T-helper 9 cell (primary cell): ENCODE results near the gene LARGE1.

Source experiments
- DNase-seq: peaks from one replicate; pipeline ENCODE4 v3.0.0-alpha.2; 2020

Gene LARGE1

DNA sequence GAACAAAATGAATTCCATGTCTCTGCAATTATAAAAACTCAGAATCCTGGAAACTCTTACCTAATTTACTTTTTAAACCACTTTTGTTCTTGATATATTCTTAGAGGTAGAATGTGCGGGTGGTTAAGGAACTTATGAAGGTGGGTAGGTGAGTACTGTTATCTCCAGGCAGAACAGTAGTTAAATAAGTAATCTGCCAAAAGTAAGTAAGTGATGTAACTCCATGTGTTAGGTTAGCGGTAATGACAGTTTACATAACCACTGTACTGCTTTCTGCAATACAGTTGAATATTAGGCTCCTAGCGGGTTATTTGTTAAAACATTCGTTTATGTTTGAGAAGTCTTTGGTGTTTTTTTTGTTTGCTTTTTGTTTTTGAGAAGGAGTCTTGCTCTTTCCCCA, 7.1 kb downstream of the LARGE1 start:
- DNase-seq: no peak

- DNase-seq: no peak
Measured at GRCh38 chr22:33909911-33910310, 10.4 kb downstream of the LARGE1 start.

DNA sequence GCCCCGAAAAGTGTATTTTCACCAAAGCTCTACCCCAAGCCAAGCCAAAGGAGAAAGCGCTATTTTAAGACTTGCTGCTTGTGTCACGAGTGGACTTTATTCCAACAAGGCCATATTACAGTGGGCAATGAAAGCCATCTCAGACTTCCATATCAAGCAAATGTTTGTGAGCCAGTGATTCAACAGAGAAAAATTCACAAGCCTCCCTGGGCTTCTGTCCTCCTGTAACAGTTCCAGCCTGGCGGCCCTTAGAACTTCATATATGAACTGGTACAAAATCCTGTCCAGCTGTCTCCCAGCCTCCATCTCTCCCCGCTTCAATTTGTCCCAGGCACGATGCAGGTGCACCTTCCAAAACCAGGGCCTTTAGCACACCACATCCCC, 11.2 kb downstream of the LARGE1 start:
- DNase-seq: no peak

- DNase-seq: no peak
Measured at GRCh38 chr22:33908171-33909074, 11.9 kb downstream of the LARGE1 start.

- DNase-seq: no peak
Measured at GRCh38 chr22:33906954-33907353, 13.3 kb downstream of the LARGE1 start.

- no peak for DNase-seq
Measured at GRCh38 chr22:33906475-33906874, 13.8 kb downstream of the LARGE1 start.

DNA sequence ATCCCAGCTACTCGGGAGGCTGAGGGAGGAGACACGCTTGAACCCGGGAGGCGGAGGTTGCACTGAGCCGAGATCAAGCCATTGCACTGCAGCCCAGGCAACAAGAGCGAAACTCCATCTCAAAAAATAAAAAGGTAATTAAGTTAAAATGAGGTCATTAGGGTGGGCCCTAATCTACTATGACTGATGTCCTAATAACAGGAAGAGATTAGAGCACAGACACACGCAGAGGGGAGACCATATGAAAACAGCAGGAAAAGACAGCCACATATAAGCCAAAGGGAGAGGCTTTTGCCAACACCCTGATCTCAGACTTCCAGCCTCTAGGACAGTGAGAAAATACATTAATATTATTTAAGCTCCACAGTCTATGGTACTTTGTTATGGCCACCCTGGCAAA, 17.3 kb downstream of the LARGE1 start:
- DNase-seq: no peak

GRCh38 chr22:33902073-33902472, 18.2 kb downstream of the LARGE1 start:
- DNase-seq: no peak

DNA sequence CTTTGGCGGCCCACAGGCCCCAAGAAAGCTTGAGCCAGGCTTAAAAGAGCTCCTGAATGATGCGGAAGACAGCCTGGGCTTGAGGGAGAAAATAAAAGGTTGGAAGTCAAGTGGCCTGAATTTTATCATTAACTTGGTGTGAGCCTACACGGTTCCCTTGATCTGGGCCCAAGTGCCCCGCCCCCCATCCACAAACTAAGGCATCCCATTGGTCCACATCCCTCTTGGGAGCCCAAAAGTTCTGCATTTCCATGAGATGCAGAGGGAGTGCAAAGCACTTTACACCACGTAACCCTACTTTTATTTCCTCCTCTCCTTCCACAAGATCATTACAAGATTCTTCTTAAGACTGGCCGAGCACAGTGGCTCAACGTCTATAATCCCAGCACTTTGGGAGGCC, 22.2 kb downstream of the LARGE1 start:
- DNase-seq: no peak

DNA sequence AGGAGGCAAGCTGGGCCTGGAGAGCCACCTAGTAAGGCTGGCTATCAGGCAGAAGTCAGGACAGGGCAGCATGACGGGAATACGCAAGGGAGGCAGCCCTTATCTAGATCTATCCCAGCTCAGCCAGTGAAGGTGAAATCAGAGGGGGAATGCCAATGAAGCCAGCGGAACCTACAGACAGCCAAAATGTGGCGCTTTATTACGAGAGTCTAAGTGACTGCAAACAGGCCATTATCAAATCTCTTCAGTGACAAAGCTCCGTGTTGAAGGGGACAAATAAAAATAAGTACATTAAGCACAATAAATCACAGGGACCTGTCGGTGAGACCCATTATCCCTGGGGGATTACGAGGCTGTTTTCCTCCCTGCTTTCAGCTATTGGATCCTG, 22.8 kb downstream of the LARGE1 start:
- no peak for DNase-seq

DNA sequence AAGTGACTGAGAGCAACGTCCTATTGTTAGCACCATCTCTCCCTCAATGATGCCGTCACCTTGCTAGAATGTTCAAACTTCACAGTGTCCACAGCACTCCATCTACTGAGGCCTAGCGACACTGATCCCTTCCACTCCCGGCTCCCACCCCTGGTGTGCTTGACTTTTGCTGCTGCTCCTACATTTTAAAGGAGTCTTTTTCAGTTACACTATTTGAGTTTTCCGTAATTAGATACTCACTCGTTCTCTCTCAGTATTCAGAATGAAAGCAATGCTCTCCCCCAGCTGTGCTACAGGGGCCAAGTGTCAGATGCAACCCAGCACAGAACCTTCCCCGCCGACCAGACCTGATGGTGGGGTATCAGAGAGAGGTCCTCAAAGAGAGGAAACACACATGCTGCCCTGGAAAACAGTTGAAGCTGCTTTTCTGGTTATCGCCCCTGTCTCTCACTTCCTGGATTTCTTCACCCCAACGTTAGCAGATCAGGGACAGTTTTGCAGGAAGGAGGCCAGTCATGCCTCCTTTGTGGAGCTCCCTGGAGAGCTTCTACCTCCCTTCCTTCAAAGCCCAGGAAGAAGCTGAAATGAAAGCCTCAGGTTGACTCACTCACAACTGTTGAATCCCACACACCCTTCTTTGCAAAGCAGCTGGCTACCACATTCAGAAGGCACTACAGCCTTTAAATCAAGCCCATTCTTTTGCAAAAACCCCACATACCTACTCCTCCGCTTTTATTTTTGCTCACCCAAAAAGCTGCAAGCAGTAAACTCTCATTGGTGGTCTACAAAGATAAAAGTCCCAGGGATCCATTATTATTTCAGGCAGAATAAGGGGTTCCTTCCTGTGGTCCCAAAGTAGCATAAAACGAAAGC, 23.5 kb downstream of the LARGE1 start:
- no peak for DNase-seq

- DNase-seq: no peak
Measured at GRCh38 chr22:33896154-33896553, 24.1 kb downstream of the LARGE1 start.

- no peak for DNase-seq
Measured at GRCh38 chr22:33895444-33895843, 24.8 kb downstream of the LARGE1 start.

GRCh38 chr22:33894515-33894914, 25.8 kb downstream of the LARGE1 start:
- no peak for DNase-seq

GRCh38 chr22:33894036-33894435, 26.2 kb downstream of the LARGE1 start:
- DNase-seq: no peak

GRCh38 chr22:33893512-33893911, 26.8 kb downstream of the LARGE1 start:
- DNase-seq: no peak

DNA sequence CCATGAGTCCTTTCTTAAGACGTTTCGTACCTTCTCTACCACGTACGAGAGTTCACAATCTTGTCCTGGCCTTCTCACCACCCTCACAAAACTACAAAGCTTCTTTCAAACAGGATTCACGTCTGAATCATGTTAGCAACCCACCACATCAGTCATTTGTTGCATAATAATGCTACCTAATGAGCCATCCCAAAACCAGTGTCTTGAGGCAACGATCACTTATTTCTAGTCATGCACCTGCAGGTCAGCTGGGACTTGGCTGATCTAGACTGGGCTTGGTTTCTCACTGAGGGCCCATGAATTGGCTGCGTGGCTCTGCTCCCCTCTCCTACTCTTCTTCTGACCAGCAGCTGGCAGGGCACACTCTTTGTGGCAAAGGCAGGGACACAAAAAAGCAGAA, 28.3 kb downstream of the LARGE1 start:
- no peak for DNase-seq

GRCh38 chr22:33891455-33891854, 28.8 kb downstream of the LARGE1 start:
- no peak for DNase-seq

- no peak for DNase-seq
Measured at GRCh38 chr22:33889748-33890147, 30.5 kb downstream of the LARGE1 start.

DNA sequence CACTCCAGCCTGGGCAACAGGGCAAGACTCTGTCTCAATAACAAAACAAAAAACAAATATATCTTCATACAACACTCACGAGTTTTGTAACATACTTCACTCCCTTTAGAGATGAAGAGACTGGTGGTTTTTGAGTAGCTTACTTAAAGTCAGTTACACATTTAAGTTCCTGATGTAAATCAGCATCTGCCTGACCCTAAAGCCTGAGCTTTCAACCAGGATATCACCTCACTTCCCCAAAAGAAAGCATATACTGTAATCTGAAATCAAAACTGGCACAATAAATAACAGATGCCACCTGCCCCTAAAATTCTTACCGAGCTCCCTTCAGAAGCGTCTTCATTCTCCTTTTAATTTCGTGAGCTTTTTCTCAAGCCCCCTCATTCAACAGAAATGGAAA, 31.5 kb downstream of the LARGE1 start:
- DNase-seq: no peak

- DNase-seq: no peak
Measured at GRCh38 chr22:33887173-33887572, 33.1 kb downstream of the LARGE1 start.

DNA sequence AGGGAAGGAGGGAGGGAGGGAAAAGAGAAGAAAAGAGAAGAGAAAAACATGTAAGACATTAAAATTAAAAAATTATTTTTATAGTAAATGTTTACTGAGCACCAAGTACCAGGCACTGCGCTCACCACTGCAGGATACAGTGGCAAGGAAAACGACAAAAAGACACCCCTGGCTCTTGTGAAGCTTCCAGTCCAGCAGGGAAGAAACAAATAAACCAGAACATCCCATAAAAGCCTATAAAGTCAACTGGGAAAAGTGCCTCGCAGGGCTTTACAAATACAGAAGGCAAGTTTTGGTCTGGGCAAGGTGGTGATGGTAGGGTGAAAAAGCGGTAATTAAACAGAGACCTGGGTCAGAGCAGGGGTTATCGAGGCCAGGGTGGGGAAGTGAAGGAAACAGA, 33.6 kb downstream of the LARGE1 start:
- DNase-seq: no peak

DNA sequence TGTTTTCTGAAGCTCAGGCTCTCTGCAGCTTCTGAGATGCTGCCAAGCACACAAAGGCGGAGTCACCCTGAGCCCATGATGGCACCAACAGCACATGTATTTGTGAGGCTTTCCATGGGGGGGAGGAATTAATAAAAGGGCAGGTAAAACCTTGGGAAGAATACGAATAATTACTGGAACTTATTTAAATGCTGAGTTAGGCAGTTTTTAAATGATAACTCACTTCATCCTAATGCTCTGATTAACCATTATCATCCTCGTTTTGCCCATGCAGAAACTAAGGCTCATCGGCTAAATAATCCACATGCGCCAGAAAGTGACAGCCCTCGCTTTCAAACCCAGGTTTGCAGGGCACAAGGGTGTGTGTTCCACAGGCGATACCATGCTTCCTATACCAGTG, 35.4 kb downstream of the LARGE1 start:
- DNase-seq: no peak
